Measurements from ENCODE around the gene TSC1. TPM values are rescaled to one million over a fixed set of nuclear protein-coding genes. Genes with fewer than 3 reads are reported as not detected.

Gene TSC1
- total RNA-seq, 1 experiment from 2014 or later = 53.5 TPM

DNA sequence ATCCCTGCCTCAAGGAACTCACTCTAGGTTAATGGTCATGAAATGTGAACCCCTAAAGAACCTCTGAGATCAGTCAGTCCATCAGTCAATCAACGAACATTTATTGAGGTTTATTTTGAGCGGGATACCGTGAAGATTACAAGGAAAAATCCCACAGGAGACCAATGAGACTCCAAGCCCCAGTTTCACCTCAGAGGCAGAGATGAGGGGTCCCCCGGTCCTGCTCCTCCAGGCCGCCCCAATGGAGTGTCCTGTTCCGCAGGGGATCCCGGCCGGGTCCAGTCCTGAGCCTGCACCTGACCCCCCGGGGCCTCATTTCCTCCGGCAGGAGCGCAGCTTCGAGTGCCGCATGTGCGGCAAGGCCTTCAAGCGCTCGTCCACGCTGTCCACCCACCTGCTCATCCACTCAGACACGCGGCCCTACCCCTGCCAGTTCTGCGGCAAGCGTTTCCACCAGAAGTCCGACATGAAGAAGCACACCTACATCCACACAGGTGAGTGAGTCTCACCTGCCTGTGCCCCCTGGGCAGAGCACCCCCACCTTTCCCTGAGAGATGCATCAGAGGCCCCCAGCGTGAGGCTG is 45.1 kb upstream of the TSC1 start:
- H3K36me3 ChIP-seq (ENCODE audit: control insufficient read depth, insufficient read depth, low read length) = no peaks in the 10 kb centered on the region
- no peaks in the 10 kb centered on the region for H3K27me3 ChIP-seq (replicated peaks; ENCODE audit: control insufficient read depth, insufficient read depth, low read length)
- ChIA-PET CTCF (no interaction called here), POLR2A (no interaction called here)
- Mint-ChIP-seq H3K27me3 (ENCODE audit: insufficient read depth, unreplicated experiment) (no peaks in the 10 kb centered on the region), H3K36me3 (ENCODE audit: insufficient read depth, unreplicated experiment) (no peaks in the 10 kb centered on the region), H3K4me3 (ENCODE audit: unreplicated experiment) (no peak overlapping the region), H3K4me1 (ENCODE audit: low read depth, unreplicated experiment) (peaks cover 11% of the 10 kb centered on the region), H3K27ac (ENCODE audit: unreplicated experiment) (no peak overlapping the region), H3K9me3 (ENCODE audit: unreplicated experiment) (no peaks in the 10 kb centered on the region)
- H3K9me3 ChIP-seq = no peaks in the 10 kb centered on the region
- DNase-seq = no peak
- peaks cover 15% of the 10 kb centered on the region for H3K4me1 ChIP-seq
- BruUV-seq (replicated peaks) = no TSS peak
- intact Hi-C loops (cut with micrococcal nuclease; ENCODE audit: unreplicated experiment) = no loop called here
- TF ChIP-seq, protein P1, sequence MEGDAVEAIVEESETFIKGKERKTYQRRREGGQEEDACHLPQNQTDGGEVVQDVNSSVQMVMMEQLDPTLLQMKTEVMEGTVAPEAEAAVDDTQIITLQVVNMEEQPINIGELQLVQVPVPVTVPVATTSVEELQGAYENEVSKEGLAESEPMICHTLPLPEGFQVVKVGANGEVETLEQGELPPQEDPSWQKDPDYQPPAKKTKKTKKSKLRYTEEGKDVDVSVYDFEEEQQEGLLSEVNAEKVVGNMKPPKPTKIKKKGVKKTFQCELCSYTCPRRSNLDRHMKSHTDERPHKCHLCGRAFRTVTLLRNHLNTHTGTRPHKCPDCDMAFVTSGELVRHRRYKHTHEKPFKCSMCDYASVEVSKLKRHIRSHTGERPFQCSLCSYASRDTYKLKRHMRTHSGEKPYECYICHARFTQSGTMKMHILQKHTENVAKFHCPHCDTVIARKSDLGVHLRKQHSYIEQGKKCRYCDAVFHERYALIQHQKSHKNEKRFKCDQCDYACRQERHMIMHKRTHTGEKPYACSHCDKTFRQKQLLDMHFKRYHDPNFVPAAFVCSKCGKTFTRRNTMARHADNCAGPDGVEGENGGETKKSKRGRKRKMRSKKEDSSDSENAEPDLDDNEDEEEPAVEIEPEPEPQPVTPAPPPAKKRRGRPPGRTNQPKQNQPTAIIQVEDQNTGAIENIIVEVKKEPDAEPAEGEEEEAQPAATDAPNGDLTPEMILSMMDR (IDR thresholded peaks at IDR 0.05; ENCODE audit: insufficient read depth in 1 of 2, low read depth in 1 of 2, low read length in 1 of 2, severe bottlenecking in 1 of 2, unreplicated experiment in 1 of 2) = no peak
- H3K4me3 ChIP-seq (ENCODE audit: low read depth, low read length) = no peak overlapping the region

DNA sequence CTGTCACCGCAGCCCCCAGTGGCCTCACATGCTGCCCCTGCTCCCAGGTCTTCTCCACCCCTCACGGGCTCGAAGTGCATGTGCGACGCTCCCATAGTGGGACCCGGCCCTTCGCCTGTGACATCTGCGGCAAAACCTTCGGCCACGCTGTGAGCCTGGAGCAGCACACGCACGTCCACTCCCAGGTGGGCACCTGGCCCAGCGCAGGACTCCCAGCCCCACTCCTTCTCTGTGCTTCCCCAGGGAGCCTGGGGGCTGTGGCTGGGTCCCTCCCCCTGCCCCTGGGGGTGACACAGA is 44.5 kb upstream of the TSC1 start:
- no peak overlapping the region for H3K4me3 ChIP-seq (ENCODE audit: low read depth, low read length)
- TF ChIP-seq, protein P1 (IDR thresholded peaks at IDR 0.05; ENCODE audit: insufficient read depth in 1 of 2, low read depth in 1 of 2, low read length in 1 of 2, severe bottlenecking in 1 of 2, unreplicated experiment in 1 of 2) = no peak
- no peaks in the 10 kb centered on the region for H3K36me3 ChIP-seq (ENCODE audit: control insufficient read depth, insufficient read depth, low read length)
- H3K27ac Mint-ChIP-seq (ENCODE audit: unreplicated experiment) = no peak overlapping the region
- peaks cover 10% of the 10 kb centered on the region for H3K4me1 ChIP-seq
- H3K4me1 Mint-ChIP-seq (ENCODE audit: low read depth, unreplicated experiment) = peaks cover 6% of the 10 kb centered on the region
- CTCF ChIA-PET = no interaction called here
- no TSS peak for BruUV-seq (replicated peaks)
- no peak for DNase-seq
- intact Hi-C loops (cut with micrococcal nuclease; ENCODE audit: unreplicated experiment) = no loop called here
- no peaks in the 10 kb centered on the region for H3K27me3 ChIP-seq (replicated peaks; ENCODE audit: control insufficient read depth, insufficient read depth, low read length)
- no peaks in the 10 kb centered on the region for H3K36me3 Mint-ChIP-seq (ENCODE audit: insufficient read depth, unreplicated experiment)
- H3K4me3 Mint-ChIP-seq (ENCODE audit: unreplicated experiment) = no peak overlapping the region
- no peaks in the 10 kb centered on the region for H3K9me3 Mint-ChIP-seq (ENCODE audit: unreplicated experiment)
- H3K9me3 ChIP-seq = no peaks in the 10 kb centered on the region
- POLR2A ChIA-PET = no interaction called here
- no peaks in the 10 kb centered on the region for H3K27me3 Mint-ChIP-seq (ENCODE audit: insufficient read depth, unreplicated experiment)

DNA sequence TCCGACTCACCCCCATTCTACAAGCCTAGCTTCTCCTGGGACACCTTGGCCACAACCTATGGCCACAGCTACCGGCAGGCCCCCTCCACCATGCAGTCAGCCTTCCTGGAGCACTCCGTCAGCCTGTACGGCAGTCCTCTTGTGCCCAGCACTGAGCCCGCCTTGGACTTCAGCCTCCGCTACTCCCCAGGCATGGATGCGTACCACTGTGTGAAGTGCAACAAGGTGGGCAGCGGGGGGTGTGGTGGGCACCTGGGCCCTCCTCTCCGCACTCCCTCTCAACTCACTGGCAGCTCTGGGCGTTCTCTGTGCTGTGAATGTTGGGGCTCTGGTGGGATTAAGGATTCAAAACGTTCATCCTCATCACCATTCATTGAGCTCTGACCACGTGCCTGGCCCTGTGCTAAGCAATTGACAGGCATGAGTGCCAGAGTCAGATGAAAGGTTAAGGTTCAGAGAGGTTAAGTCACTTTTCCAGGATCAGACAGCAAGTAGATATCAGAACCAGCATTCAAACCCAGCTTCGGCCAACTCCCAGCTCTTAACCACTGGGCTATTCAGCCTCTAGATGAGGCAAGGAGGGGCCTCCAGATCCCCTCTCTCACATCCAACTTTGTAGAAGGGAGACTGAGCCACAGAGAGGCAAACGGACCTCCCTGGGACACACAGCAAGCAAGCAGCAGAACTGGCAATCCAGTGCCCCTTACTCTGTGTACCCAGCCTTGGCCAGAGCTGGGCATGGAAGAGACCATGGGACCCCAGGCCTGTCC is 44.0 kb upstream of the TSC1 start:
- no TSS peak for BruUV-seq (replicated peaks)
- TF ChIP-seq, protein P1 (IDR thresholded peaks at IDR 0.05; ENCODE audit: insufficient read depth in 1 of 2, low read depth in 1 of 2, low read length in 1 of 2, severe bottlenecking in 1 of 2, unreplicated experiment in 1 of 2) = no peak
- H3K4me1 Mint-ChIP-seq (ENCODE audit: low read depth, unreplicated experiment) = peaks cover under 1% of the 10 kb centered on the region
- Histone ChIP-seq H3K9me3 (no peaks in the 10 kb centered on the region), H3K4me3 (ENCODE audit: low read depth, low read length) (no peak overlapping the region), H3K27me3 (replicated peaks; ENCODE audit: control insufficient read depth, insufficient read depth, low read length) (no peaks in the 10 kb centered on the region), H3K36me3 (ENCODE audit: control insufficient read depth, insufficient read depth, low read length) (no peaks in the 10 kb centered on the region), H3K4me1 (peaks cover 4% of the 10 kb centered on the region)
- intact Hi-C loops (cut with micrococcal nuclease; ENCODE audit: unreplicated experiment) = no loop called here
- no peak overlapping the region for H3K27ac Mint-ChIP-seq (ENCODE audit: unreplicated experiment)
- no peak for DNase-seq
- H3K4me3 Mint-ChIP-seq (ENCODE audit: unreplicated experiment) = no peak overlapping the region
- POLR2A ChIA-PET = no interaction called here
- no peaks in the 10 kb centered on the region for H3K9me3 Mint-ChIP-seq (ENCODE audit: unreplicated experiment)
- CTCF ChIA-PET = no interaction called here
- no peaks in the 10 kb centered on the region for H3K27me3 Mint-ChIP-seq (ENCODE audit: insufficient read depth, unreplicated experiment)
- H3K36me3 Mint-ChIP-seq (ENCODE audit: insufficient read depth, unreplicated experiment) = no peaks in the 10 kb centered on the region

Measured in Caco-2 (cell line).